SK-N-SH treated with all-trans-retinoic acid at 6 μM for 48 hours (cell line): Measurements from ENCODE around the gene CCDC3.

Experiments used
- ARNTL ChIP-seq: fragments of 450-650 bp; formaldehyde crosslinking; IDR thresholded peaks from 2 replicates; pipeline ENCODE4 v1.5.0; 2020; ENCODE audit warnings: low read depth, mild to moderate bottlenecking, moderate library complexity, borderline replicate concordance
- BACH2 ChIP-seq: fragments of 250-450 bp; sonication (Bioruptor Pico); IDR thresholded peaks from 2 replicates; pipeline ENCODE4 v1.9.0; 2021; ENCODE audit warnings: mild to moderate bottlenecking, borderline replicate concordance
- CREB5 ChIP-seq: fragments of 250-450 bp; sonication (Bioruptor Pico); IDR thresholded peaks from 2 replicates; pipeline ENCODE4 v1.5.1; 2020; ENCODE audit warnings: low read depth, mild to moderate bottlenecking, moderate library complexity
- ESRRG ChIP-seq: fragments of 250-450 bp; sonication (Bioruptor Pico); IDR thresholded peaks from 2 replicates; pipeline ENCODE4 v1.6.1; 2021; ENCODE audit warnings: mild to moderate bottlenecking
- GLIS3 ChIP-seq: fragments of 250-450 bp; sonication (Bioruptor Pico); IDR thresholded peaks from 2 replicates; pipeline ENCODE4 v1.5.0; 2020; ENCODE audit warnings: mild to moderate bottlenecking, moderate library complexity
- OSR1 ChIP-seq: fragments of 250-450 bp; sonication (Bioruptor Pico); IDR thresholded peaks from 2 replicates; pipeline ENCODE4 v1.8.0; 2022; ENCODE audit warnings: moderate library complexity, mild to moderate bottlenecking, inconsistent platforms
- PATZ1 ChIP-seq: fragments of 250-450 bp; sonication (Bioruptor Pico); IDR thresholded peaks from 2 replicates; pipeline ENCODE4 v1.8.0; 2020; ENCODE audit warnings: mild to moderate bottlenecking, moderate library complexity, borderline replicate concordance
- PPARA ChIP-seq: fragments of 250-450 bp; sonication (Bioruptor Pico); IDR thresholded peaks from 2 replicates; pipeline ENCODE4 v1.5.0; 2020; ENCODE audit warnings: mild to moderate bottlenecking, borderline replicate concordance
- RARB ChIP-seq: fragments of 250-450 bp; sonication (Bioruptor Pico); IDR thresholded peaks from 2 replicates; pipeline ENCODE4 v1.8.0; 2021; ENCODE audit warnings: mild to moderate bottlenecking, moderate library complexity
- SNAI2 ChIP-seq: fragments of 250-450 bp; sonication (Bioruptor Pico); IDR thresholded peaks from 2 replicates; pipeline ENCODE4 v1.5.0; 2020; ENCODE audit warnings: mild to moderate bottlenecking, moderate library complexity
- ZFP3 ChIP-seq: fragments of 250-450 bp; sonication (Bioruptor Pico); IDR thresholded peaks from 2 replicates; pipeline ENCODE4 v1.5.0; 2020; ENCODE audit warnings: mild to moderate bottlenecking, moderate library complexity
- ZNF70 ChIP-seq: fragments of 450-650 bp; formaldehyde crosslinking; IDR thresholded peaks from 2 replicates; pipeline ENCODE4 v1.5.0; 2020; ENCODE audit warnings: mild to moderate bottlenecking, moderate library complexity
- ZNF8 ChIP-seq: fragments of 450-650 bp; formaldehyde crosslinking; IDR thresholded peaks from 2 replicates; pipeline ENCODE4 v1.5.0; 2020; ENCODE audit warnings: mild to moderate bottlenecking, moderate library complexity

DNA sequence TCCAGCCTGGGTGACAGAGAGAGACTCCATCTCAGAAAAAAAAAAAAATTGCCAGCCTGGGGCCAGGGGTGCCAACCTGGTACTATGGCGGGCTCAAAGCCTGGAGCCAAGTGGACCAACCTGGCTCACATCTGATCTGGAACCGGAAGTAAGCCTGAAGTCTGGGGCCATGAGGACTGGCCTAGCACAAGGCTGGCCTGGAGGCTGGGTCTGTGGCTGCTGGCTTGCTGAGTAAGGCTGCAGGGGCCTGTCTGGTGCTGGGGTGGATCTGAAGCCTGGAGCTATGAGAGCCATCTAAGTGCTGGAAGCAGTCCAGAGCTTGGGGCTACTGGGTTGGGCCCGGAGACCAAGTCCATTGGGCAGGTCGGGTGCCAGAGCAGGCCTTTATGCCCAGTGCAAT is 84.9 kb downstream of the CCDC3 start:
- TF ChIP-seq GLIS3 (CRISPR knock-in tag) = no peak
- TF ChIP-seq OSR1 (CRISPR knock-in tag) = no peak
- TF ChIP-seq ZFP3 (CRISPR knock-in tag) = no peak
- no peak for TF ChIP-seq SNAI2 (CRISPR knock-in tag)
- TF ChIP-seq PPARA (CRISPR knock-in tag) = no peak
- TF ChIP-seq ARNTL (CRISPR knock-in tag) = no peak
- TF ChIP-seq RARB (CRISPR knock-in tag) = no peak
- no peak for TF ChIP-seq BACH2 (CRISPR knock-in tag)
- TF ChIP-seq ZNF70 = no peak
- no peak for TF ChIP-seq PATZ1
- TF ChIP-seq CREB5 (CRISPR knock-in tag) = no peak
- no peak for TF ChIP-seq ESRRG (CRISPR knock-in tag)
- no peak for TF ChIP-seq ZNF8 (CRISPR knock-in tag)
